HK-2 (cell line): ENCODE results near the gene USP37.

ENCODE experiments used
- DNase-seq: peaks from one replicate; pipeline ENCODE4 v3.0.0-alpha.2; 2018; ENCODE audit not compliant: unreplicated experiment

USP37 gene

DNA sequence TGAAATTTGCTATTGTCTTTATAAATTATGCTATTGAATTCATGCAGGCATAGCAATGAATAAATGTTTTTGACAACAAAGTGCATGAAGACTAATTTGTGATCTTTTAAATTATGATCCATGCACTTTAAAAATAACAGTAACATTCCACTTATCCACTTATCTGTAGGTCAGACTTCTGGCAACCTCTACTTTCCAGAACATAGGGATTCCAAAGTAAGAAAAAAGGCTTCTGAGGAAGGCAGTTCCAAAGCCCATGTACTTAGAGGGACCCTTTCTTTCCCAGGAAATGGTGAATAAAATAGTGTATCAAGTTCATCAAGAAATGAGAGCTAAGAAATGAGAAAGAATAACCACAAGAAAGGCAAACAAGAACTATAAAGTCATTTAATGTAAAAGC lies 90.9 kb downstream of the USP37 start:
- no peak for DNase-seq

DNA sequence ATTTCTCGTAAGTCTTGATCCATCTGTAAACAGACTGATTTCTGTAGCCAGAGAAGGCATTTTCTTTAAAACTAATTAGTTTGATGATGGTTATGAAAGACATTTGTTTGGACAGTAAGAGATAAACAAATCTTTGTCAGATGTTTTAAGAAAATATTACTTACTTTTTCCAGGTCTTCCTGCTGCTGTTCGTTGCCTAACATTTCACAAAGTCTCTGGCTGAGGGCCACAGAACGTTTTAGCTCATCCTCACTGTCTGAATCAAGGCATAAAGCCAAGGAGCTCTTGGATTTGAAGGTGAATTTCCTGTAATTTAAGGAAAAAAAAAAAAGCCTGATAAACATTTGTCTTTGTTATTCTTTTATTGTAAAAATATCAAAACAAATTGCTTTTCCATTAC lies 91.5 kb downstream of the USP37 start:
- no peak for DNase-seq

DNA sequence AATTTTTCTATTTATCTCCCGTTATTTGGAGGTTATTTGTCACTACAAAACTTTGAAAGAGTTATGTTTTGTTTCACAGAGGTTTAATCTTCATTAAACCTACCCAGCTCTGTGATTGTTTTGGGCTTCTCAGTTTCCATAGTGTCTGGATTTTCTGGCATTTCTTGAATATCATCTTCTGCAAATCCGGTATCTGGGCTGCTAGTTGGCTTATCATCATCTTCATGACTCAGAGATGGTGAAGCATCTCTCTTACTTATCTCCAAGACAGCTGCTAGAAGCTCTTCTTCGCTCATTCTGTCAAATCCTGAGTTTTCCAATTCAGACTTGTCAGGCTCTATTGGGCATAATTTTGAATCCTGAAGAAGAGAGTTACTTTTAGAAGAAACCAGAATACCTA lies 93.6 kb downstream of the USP37 start:
- no peak for DNase-seq

DNA sequence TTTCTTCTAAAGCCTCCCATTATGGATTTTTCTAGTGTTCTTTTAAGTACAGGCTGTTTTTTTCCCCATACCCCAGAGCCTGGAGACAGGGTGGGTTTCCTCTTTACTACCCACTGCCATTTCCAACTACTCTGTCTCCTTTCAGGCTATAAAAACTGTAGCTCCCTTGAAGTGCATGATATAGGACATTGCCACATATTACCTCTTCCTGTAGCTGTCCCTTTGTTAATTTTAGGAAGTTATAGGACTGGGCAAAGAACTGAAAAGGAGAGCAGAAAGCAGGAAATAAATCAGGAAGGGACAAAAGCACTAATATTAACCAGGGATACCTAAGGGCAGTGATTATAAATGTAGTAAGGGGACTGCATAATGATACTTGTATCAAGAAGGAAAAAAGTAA lies 95.2 kb downstream of the USP37 start:
- DNase-seq: no peak

DNA sequence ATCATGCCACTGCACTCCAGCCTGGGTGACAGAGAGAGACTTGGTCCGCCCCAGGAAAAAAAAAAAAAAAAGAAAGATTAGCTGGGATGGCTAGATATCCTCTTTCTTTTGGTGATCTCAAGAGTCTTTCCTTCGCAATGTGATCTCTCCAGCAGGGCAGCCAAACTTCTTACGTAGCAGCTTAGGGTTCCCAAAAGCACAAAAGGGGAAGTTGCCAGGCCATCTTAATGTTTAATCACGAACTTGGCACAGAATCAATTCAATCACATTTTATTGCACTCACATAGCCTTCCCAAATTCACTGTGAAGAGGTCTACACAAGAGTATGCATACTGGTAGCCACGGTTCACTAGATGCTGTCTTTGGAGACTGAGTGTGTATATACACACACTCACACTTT lies 96.2 kb downstream of the USP37 start:
- DNase-seq: no peak

DNA sequence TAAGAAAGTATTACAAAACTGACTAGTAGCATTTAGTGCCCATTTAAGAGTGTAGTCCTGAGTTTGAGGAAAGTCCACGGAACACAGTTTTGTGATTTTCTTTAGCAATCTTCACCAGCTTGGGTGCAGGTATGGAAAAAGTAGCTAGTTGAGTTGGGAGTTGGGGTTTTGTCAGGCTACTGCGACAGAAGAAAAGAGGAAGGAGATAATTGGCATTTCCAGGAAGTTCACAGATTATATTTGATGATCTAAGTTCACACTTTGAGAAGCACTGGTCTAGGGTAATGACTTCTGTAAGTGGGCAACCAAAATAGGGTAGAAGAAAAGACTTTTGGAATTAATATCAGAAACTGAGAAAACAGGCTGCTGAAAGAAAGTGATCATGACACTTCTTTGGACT lies 97.1 kb downstream of the USP37 start:
- DNase-seq: no peak

DNA sequence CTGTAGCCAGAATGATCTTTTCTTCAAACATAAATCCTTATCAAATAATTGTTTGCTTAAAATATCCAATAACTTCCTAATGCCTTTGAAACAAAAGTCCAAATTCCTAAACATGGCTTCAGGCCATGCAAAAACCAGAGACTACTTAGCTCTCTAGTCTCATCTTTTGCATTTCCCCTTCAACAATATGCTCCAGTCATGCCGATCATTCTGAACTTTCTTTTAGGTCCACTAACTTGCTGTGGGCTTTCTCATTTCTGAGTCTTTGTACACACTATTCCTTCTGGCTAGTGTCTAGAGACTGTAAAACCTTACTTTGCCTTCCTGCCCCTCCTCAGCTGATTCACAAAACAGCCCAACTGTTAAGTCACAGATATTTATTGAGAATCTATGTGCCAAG lies 97.7 kb downstream of the USP37 start:
- DNase-seq: no peak

DNA sequence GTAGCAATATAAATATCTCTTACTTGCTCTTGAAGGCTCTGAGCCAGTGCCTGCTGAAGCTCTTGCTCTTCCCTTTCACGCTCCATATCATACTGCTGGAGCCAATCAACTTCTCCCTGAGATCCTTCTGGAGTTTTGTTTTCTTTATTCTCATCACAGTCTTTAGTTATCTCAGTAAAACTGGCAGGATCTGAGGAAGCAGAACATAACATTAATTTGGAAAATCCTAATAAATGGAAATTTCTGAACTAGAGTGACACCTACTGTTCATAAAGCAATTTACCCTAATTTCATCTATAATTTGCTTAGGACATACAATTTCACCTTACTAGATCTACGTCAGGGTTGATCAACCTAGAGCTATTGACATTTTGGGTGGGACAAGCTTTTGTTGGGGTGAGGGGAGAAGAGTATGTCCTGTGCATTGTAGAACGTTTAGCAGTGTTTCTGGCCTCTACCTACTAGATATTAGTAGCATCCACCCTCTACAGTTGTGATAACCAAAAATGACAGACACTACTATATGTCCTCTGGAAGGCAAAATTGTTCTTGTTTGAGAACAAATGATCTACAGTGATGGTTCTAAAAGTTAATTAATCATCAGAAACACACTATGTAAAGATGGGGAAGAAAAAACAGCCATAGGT lies 102.0 kb downstream of the USP37 start:
- no peak for DNase-seq

DNA sequence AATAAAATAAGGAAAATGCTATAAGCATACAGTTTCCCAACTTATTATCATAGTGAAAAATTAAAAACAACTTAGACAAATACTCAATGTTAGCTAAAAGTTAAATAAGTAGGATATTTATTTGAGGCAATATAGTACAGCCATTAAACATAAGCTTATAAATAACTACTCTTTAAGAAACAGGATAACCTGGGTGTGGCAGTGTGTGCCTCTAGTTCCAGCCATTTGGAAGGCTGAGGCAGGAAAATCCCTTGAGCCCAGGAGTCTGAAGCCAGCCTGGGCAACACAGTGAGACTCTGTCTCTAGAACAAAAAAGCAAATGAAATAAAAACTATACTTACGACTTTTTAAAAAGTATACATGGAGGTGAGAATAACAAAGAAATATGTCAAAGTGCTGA lies 109.6 kb downstream of the USP37 start:
- no peak for DNase-seq

DNA sequence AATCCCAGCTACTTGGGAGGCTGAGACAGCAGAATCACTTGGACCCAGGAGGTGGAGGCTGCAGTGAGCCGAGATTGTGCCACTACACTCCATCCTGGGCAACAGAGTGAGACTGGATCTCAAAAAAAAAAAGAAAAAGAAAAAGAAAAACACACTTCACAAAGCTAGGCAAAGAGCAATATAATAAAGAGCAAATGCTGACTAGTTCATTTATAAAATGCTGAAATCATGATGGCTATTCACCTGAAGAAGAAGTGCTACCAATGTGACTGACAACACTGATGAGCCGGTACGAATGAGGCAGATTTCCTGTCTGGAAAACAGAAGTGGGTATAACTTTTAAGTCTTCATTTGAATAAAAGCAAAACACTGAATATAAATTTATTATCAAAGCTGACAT lies 111.3 kb downstream of the USP37 start:
- no peak for DNase-seq

DNA sequence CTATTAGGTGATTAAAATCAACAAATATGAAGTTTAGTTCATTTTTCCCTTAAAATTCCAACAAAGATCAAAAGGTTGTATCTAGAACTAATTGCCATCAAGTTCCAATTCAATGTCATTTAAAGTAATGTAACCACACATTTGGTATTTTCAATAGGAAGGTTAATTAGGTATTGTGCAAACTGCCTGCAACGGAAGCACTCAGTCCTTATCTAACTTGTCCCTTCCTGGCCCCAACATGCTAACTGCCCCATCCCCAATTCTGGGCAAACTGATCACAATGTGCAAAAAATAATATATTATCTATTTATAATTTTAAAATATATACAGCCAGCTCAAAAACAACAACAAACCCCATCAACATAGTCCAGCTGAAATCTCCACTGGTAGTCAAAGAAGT lies 116.1 kb downstream of the USP37 start:
- no peak for DNase-seq

DNA sequence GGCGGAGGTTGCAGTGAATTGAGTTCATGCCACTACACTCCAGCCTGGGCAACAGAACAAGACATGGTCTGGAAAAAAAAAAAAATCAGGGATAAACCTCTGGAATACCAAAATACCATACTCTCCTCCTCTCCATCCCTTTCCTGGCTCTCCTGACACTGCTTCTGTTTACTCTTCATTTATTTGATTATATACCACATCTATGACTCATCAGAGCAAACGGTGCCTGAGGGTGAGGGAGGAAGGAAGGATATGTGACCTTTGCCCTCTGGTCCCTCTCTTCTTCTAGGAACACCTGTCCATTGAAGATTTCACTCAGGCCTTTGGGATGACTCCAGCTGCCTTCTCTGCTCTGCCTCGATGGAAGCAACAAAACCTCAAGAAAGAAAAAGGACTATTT lies 119.2 kb downstream of the USP37 start:
- DNase-seq: no peak

DNA sequence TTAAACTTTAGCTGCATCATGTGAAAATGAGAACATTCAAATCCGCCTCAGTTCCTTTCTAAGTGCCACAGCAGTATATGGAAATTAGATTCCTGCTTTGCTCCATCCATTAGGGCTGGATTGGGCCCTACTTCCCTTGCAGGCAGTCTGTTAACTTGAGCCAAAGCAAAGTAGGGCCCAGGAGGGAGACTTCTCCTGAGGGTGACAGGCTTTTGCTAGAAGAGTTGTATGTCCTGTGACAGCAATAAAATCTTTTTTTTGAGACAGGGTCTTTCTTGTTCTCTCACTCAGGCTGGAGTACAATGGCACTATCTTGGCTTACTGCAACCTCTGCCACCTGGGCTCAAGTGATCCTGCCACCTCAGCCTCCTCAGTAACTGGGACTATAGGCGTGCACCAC lies 121.1 kb downstream of the USP37 start:
- DNase-seq: no peak

DNA sequence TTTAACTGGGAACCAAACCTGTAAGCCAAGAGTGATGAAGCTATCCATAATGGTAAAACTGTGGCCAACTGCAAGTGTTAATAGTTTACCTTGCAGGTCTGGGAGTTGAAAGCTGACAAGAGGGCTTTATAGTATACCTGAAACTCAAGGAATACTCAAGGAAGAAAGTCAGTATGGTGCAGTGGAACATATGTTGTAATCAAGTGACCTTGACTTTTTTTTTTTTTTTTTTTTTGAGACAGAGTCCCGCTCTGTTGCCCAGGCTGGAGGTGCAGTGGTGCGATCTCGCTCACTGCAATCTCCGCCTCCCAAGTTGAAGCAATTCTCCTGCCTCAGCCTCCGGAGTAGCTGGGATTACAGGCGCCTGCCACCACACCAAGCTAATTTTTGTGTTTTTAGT lies 121.6 kb downstream of the USP37 start:
- DNase-seq: no peak

DNA sequence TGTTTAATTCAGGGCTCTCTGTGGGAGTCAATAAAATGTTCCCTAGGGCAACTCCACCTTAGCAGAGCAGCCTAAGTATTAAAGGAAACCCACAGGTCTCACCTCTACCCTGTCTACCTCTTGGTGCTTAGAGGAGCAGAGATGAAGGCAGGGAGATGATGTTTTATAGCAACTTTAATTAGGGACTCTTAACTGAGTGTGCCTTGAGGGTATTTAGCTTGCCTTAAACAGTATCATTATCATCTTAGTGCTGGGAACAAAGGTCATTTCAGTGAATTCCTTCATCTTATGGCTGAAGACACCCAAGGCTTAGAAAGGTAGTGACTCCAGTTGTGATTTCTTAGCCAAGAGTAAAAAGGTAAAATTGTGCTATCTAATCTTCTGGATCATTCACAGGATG lies 122.5 kb downstream of the USP37 start:
- no peak for DNase-seq

DNA sequence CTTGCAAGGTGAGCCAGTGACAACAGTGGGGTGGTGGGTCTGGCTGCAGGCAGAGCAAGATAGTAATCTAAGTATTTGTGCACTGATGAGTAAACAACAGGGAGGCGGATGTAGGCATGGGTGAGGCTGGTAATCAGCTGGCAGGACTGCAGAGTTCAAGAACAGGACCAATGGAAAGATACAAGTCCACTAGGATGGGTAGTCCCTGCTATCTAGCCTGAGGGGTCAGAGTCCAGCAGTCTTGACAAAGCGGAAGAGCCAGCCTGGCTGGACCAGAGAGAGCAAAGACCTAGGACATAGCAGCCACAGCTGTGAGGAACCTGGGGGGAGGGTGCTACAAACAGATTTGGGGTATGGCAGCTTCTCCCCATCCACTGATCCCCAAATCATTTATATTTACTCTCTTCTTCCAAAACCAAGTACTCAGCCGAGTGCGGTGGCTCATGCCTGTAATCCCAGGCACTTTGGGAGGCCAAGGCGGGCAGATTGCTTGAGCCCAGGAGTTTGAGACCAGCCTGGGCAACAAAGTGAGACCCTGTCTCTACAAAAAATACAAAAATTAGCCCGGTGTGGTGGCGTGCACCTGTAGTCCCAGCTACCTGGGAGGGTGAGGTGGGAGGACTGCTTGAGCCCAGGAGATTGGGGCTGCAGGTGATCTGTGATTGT lies 123.3 kb downstream of the USP37 start:
- no peak for DNase-seq

DNA sequence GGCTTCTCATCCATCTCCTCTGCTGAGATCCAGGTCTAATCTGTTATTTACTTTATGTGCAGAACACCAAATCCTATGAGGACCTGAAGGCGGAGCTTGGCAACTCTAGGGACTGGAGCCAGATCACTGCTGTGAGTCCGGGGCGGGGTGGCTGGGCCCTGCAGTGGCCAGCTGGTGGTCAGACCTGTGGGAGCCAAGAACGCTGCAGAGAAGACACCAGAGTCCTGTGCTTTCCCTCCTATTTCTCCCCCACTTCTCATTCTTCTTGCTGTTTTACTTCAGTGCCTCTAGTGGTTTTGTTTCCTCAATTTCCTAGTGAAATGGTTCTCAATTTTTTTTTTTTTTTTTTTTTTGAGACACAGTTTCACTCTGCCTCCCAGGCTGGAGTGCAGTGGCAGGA lies 129.6 kb downstream of the USP37 start:
- DNase-seq: no peak

DNA sequence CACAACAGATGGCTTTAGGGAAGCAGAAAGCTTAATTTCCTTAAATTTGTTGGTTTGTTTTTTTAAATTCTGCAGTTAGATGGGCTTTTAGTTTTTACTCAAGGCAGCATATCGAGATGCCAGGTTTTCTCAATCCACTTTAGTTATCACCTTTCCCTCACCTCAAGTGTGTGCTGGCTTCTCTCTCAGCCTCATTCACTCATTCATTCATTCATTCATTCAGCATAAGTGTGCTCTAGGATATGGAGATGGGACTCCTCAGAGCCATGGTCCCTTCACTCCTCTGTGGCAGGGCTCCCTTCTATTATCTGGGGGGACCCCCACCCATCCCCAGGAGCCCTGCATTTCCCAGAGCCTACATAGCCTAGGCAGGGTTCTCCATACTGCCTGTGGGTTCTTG lies 130.2 kb downstream of the USP37 start:
- no peak for DNase-seq

DNA sequence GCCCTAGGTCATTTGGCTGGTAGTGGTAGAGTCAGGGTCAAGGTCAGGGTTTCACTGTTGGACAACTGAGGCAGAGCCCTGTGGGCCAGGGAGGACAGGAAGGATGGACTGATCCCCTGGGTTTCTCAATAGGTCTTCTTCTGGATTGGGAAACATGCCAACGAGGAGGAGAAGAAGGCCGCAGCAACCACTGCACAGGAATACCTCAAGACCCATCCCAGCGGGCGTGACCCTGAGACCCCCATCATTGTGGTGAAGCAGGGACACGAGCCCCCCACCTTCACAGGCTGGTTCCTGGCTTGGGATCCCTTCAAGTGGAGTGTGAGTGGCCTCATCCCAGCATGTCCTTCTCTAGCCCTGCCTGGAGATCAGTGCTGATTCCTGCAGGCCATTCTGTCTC lies 131.2 kb downstream of the USP37 start:
- no peak for DNase-seq

DNA sequence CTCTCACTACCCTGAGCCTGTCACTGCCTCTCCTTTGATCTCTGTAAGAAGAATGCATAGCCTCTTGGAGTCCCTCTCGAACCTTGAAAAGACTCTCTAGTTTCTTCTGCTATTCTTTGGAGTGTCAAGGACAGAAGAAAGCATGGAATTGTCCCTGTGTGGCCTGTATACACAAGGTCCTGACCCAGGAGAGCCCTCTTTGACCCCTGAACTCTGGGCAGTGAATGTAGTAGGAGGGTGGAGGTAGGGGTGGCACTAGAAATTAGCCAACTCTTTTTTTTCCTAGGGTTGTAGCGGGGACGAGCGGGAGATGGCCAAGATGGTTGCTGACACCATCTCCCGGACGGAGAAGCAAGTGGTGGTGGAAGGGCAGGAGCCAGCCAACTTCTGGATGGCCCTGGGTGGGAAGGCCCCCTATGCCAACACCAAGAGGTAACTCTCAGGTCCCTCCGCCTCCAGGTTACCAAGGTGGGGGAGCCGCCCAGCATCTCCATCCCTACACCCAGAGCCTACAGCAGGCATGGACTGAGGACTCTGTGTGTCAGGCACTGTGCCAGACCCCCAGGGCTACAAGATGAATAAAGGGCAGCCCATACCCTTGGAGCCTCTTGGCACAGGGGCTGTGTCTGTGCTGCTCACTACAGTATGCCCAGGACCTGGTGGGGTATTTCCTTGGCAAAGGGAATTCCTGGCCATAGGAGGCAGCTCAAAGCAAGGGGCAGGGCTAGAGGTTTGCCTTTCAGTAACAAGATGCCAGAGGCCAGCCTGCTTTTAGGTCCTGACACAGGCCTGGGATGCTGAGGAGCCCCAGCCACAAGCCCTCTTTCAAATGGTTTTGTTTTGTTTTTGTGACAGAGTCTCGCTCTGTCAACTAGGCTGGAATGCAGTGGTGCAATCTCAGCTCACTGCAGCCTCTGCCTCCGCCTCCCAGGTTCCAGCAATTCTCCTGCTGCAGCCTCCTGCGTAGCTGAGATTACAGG lies 132.9 kb downstream of the USP37 start:
- no peak for DNase-seq

DNA sequence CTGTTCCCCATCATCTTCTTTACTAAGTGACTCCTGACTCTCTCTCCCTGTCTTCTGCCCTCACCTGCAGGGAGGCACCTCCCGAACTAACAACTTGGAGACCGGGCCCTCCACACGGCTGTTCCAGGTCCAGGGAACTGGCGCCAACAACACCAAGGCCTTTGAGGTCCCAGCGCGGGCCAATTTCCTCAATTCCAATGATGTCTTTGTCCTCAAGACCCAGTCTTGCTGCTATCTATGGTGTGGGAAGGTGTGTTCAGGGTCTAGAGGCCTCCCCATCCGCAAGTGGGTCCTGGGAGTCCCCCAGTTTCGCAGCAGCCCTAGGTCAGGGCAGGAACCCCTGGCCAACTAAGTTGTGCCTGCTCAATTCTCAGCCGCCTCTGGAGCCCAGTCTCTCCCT lies 133.7 kb downstream of the USP37 start:
- no peak for DNase-seq

DNA sequence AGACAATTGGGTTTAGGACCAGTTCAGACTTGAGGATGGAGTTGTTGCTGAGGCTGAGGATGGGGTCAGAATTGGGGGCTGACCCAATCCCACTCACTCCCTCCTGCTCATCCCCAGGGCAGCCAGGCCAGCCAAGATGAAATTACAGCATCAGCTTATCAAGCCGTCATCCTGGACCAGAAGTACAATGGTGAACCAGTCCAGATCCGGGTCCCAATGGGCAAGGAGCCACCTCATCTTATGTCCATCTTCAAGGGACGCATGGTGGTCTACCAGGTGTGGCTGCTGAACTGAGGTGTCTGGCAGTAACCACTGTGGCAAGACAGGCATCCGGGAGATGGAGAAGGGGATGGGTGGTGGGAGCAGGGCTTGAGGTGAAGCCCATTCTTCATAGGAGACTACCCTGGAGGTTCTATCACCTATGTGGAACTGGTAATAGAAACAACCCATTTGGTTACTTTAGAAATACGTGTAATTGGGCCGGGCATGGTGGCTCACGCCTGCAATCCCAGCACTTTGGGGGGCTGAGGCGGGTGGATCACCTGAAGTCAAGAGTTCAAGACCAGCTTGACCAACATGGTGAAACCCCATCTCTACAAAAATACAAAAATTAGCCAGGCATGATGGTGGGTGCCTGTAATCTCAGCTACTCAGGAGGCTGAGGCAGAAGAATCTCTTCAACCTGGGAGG lies 135.3 kb downstream of the USP37 start:
- DNase-seq: no peak
